Stimulated activated CD8-positive, alpha-beta memory T cell treated with anti-CD3 and anti-CD28 coated beads, Interleukin-15, amount 100 ng/mL, for 48 hours (primary cell): ENCODE results near the gene SARM1.
"Not testable (repeated sequence)": the region's sequence is repeated elsewhere in the genome, so short reads cannot be mapped to it uniquely, and the experiment has no call there.

ENCODE experiments used
- DNase-seq, 2 donors: peaks; one replicate each; pipeline ENCODE4 v3.0.0-alpha.2; 2020; ENCODE audit warnings: low read depth in 2 of 2

Gene SARM1

GRCh38 chr17:28371245-28372202 is at the start of gene SARM1:
TSS of gene SARM1 (plus strand) at chr17:28371694. CDS start at chr17:28372033, 339 bp downstream.
- peak; percentile 84 to 88 for DNase-seq

GRCh38 chr17:28324267-28324745 is 47.2 kb upstream of the SARM1 start:
- DNase-seq, result no peak

- no peak for DNase-seq
Observed at GRCh38 chr17:28324781-28325180, 46.7 kb upstream of the SARM1 start.

- no peak for DNase-seq
Observed at GRCh38 chr17:28325211-28325610, 46.3 kb upstream of the SARM1 start.

GRCh38 chr17:28326114-28326513 is 45.4 kb upstream of the SARM1 start:
- DNase-seq, result no peak

- no peak for DNase-seq
Observed at GRCh38 chr17:28327031-28327607, 44.4 kb upstream of the SARM1 start.

- DNase-seq, result no peak
Observed at GRCh38 chr17:28327709-28328108, 43.8 kb upstream of the SARM1 start.

- DNase-seq, result no peak
Observed at GRCh38 chr17:28328325-28328724, 43.2 kb upstream of the SARM1 start.

- DNase-seq, result no peak
Observed at GRCh38 chr17:28330671-28331070, 40.8 kb upstream of the SARM1 start.

- DNase-seq, result no peak
Observed at GRCh38 chr17:28331891-28332420, 39.5 kb upstream of the SARM1 start.

GRCh38 chr17:28333083-28333746 is 38.3 kb upstream of the SARM1 start:
- DNase-seq, result no peak

GRCh38 chr17:28334171-28334570 is 37.3 kb upstream of the SARM1 start:
- no peak for DNase-seq

- DNase-seq, result no peak
Observed at GRCh38 chr17:28334666-28335200, 36.8 kb upstream of the SARM1 start.

- DNase-seq, result peak; percentile 97 to 99
Observed at GRCh38 chr17:28335201-28335958, 36.1 kb upstream of the SARM1 start, which contains the start of the genes IFT20 and TNFAIP1. TSS of gene IFT20 (minus strand) at chr17:28335472. CDS start at chr17:28331985, 3,487 bp downstream. TSS of gene TNFAIP1 (plus strand) at chr17:28335761. CDS start at chr17:28339522, 3,761 bp downstream.

GRCh38 chr17:28335959-28336871 is 35.3 kb upstream of the SARM1 start:
- no peak for DNase-seq

GRCh38 chr17:28338056-28338768 is 33.3 kb upstream of the SARM1 start:
- DNase-seq, result no peak

GRCh38 chr17:28338769-28339212 is 32.7 kb upstream of the SARM1 start:
- DNase-seq, result not testable (repeated sequence)

GRCh38 chr17:28339431-28339830 is 32.1 kb upstream of the SARM1 start:
- no peak for DNase-seq

- no peak for DNase-seq
Observed at GRCh38 chr17:28340374-28340773, 31.1 kb upstream of the SARM1 start.
